IMR-90 (cell line): Measurements from ENCODE around the gene WDR3. TPM values are rescaled to one million over a fixed set of nuclear protein-coding genes. Genes with fewer than 3 reads are reported as not detected.

Experiments
- ATAC-seq: fragments of 200-7000 bp; cut with Tn5 transposase; 2 replicates; pipeline ENCODE4 v1.9.1; 2020; ENCODE audit warnings: low read depth, mild to moderate bottlenecking, moderate library complexity
- BruUV-seq: library from RNA; stranded (reverse); fragments of 400-500 nt; replicated peaks from 2 replicates; lab custom pipeline; 2021; lab: Mats Ljungman, UMichigan
- CTCF ChIA-PET: fragments of 300-600 bp; formaldehyde crosslinking; extraction: SDS; loops from one replicate; lab custom pipeline; 2021; ENCODE audit warnings: antibody characterized with exemption; lab: Yijun Ruan, JAX
- POLR2A ChIA-PET: fragments of 300-600 bp; sonication (Branson Sonifier 250); formaldehyde crosslinking; loops from one replicate; lab custom pipeline; 2022; ENCODE audit warnings: antibody characterized with exemption; ENCODE audit not compliant: unreplicated experiment; lab: Charles Lee
- DNase-seq: peaks from one replicate; pipeline ENCODE4 v3.0.0; 2013
- H2AFZ ChIP-seq: replicated peaks from 2 replicates; pipeline ENCODE3; 2013; ENCODE audit warnings: low read length, mild to moderate bottlenecking; ENCODE audit not compliant: poor library complexity
- H2AK5ac ChIP-seq: 2 replicates; pipeline ENCODE4 v1.6.1; 2013; ENCODE audit warnings: low read depth, low read length, inconsistent platforms
- H2AK9ac ChIP-seq: replicated peaks from 2 replicates; pipeline ENCODE3; 2013; ENCODE audit warnings: mild to moderate bottlenecking, low read depth, low read length, moderate library complexity; ENCODE audit not compliant: poor library complexity
- H2BK120ac ChIP-seq: 2 replicates; pipeline ENCODE4 v1.6.1; 2013; ENCODE audit warnings: low read depth, low read length, inconsistent platforms
- H2BK15ac ChIP-seq: 3 replicates; pipeline ENCODE4 v1.6.1; 2013; ENCODE audit warnings: low read depth, low read length, inconsistent platforms
- H2BK20ac ChIP-seq: 2 replicates; pipeline ENCODE4 v1.6.1; 2013; ENCODE audit warnings: low read depth, mild to moderate bottlenecking, inconsistent platforms, low read length, moderate library complexity
- H2BK5ac ChIP-seq: 2 replicates; pipeline ENCODE4 v1.6.1; 2013; ENCODE audit warnings: mild to moderate bottlenecking, low read depth, low read length, inconsistent platforms; ENCODE audit not compliant: poor library complexity, severe bottlenecking
- H3K14ac ChIP-seq: replicated peaks from 2 replicates; pipeline ENCODE4 v1.6.1; 2013; ENCODE audit warnings: low read depth, low read length, inconsistent platforms
- H3K18ac ChIP-seq: 2 replicates; pipeline ENCODE4 v1.6.1; 2013; ENCODE audit warnings: low read depth, low read length, control low read depth
- H3K23ac ChIP-seq: 2 replicates; pipeline ENCODE4 v1.6.1; 2013; ENCODE audit warnings: low read depth, low read length, inconsistent platforms
- H3K27ac ChIP-seq: 2 replicates; pipeline ENCODE4 v1.5.1; 2013; ENCODE audit warnings: mild to moderate bottlenecking, control low read depth, low read length; ENCODE audit not compliant: insufficient read depth
- H3K27me3 ChIP-seq: 2 replicates; pipeline ENCODE4 v1.6.1; 2013; ENCODE audit warnings: low read length; ENCODE audit not compliant: control insufficient read depth, insufficient read depth
- H3K36me3 ChIP-seq: 2 replicates; pipeline ENCODE4 v1.6.1; 2013; ENCODE audit warnings: low read length, mixed read lengths; ENCODE audit not compliant: control insufficient read depth, insufficient read depth
- H3K4ac ChIP-seq: 2 replicates; pipeline ENCODE4 v1.6.1; 2013; ENCODE audit warnings: low read depth, low read length, inconsistent platforms
- H3K4me1 ChIP-seq: 2 replicates; pipeline ENCODE4 v1.6.1; 2013; ENCODE audit warnings: low read length, mixed read lengths; ENCODE audit not compliant: control insufficient read depth, insufficient read depth
- H3K4me2 ChIP-seq: 2 replicates; pipeline ENCODE4 v1.6.1; 2013; ENCODE audit warnings: low read depth, mild to moderate bottlenecking, control low read depth, low read length, moderate library complexity
- H3K4me3 ChIP-seq: 2 replicates; pipeline ENCODE4 v1.5.1; 2013; ENCODE audit warnings: low read depth, mild to moderate bottlenecking, control low read depth, low read length, moderate library complexity; ENCODE audit not compliant: insufficient read depth
- H3K56ac ChIP-seq: 2 replicates; pipeline ENCODE4 v1.6.1; 2013; ENCODE audit warnings: low read length, inconsistent platforms; ENCODE audit not compliant: insufficient read depth; ENCODE audit errors: extremely low read depth
- H3K79me1 ChIP-seq, 2 experiments: 2 replicates each; pipeline ENCODE4 v1.6.1; 2013; ENCODE audit warnings: low read length in 2 of 2, inconsistent platforms in 1 of 2, low read depth in 1 of 2
- H3K9ac ChIP-seq: 2 replicates; pipeline ENCODE4 v1.6.1; 2013; ENCODE audit warnings: low read depth, low read length, control low read depth
- H3K9me1 ChIP-seq: 2 replicates; pipeline ENCODE4 v1.6.1; 2013; ENCODE audit warnings: low read length, inconsistent platforms; ENCODE audit not compliant: insufficient read depth
- H3K9me3 ChIP-seq: 2 replicates; pipeline ENCODE4 v1.6.1; 2013; ENCODE audit warnings: low read length; ENCODE audit not compliant: control insufficient read depth, insufficient read depth
- H4K20me1 ChIP-seq: 2 replicates; pipeline ENCODE4 v1.6.1; 2013; ENCODE audit warnings: low read length, inconsistent platforms; ENCODE audit not compliant: insufficient read depth
- H4K5ac ChIP-seq: 2 replicates; pipeline ENCODE4 v1.6.1; 2013; ENCODE audit warnings: mild to moderate bottlenecking, low read depth, low read length, control low read depth
- H4K8ac ChIP-seq, 2 experiments: 2 replicates each; pipeline ENCODE4 v1.6.1; 2013; ENCODE audit warnings: low read depth in 2 of 2, low read length in 2 of 2, control low read depth in 1 of 2, inconsistent platforms in 1 of 2
- H4K91ac ChIP-seq: 2 replicates; pipeline ENCODE4 v1.6.1; 2013; ENCODE audit warnings: low read depth, low read length, inconsistent platforms; ENCODE audit not compliant: insufficient read depth
- BHLHE40 ChIP-seq: fragments of 150-350 bp; IDR thresholded peaks from 2 replicates; pipeline ENCODE4 v1.6.1; 2016; ENCODE audit warnings: mild to moderate bottlenecking, low read depth, low read length
- FOS ChIP-seq: fragments of 150-350 bp; IDR thresholded peaks from 2 replicates; pipeline ENCODE4 v1.6.1; 2016; ENCODE audit warnings: low read depth, low read length
- NFE2L2 ChIP-seq: fragments of 150-350 bp; IDR thresholded peaks from 2 replicates; pipeline ENCODE4 v1.6.1; 2016; ENCODE audit warnings: low read depth, mild to moderate bottlenecking, low read length
- POLR2A ChIP-seq: IDR thresholded peaks from 2 replicates; pipeline ENCODE4 v1.6.1; 2012; ENCODE audit warnings: mild to moderate bottlenecking, low read depth, low read length
- RAD21 ChIP-seq: IDR thresholded peaks from 2 replicates; pipeline ENCODE4 v1.6.1; 2012; ENCODE audit warnings: low read length, improper control_type of control experiment
- RCOR1 ChIP-seq: IDR thresholded peaks from 2 replicates; pipeline ENCODE4 v1.6.1; 2012; ENCODE audit warnings: mild to moderate bottlenecking, low read length, improper control_type of control experiment; ENCODE audit not compliant: insufficient replicate concordance
- RFX5 ChIP-seq: IDR thresholded peaks from 2 replicates; pipeline ENCODE4 v1.8.0; 2012; ENCODE audit warnings: low read depth, mild to moderate bottlenecking, low read length, moderate library complexity
- WGBS, 2 experiments: methylation state at CpG; one replicate each; pipeline versions ENCODE4 v1.1.5 to v1.1.7; 2013; ENCODE audit warnings: missing lambda C conversion rate in 2 of 2; ENCODE audit not compliant: insufficient read length in 1 of 2; ENCODE audit errors: extremely low coverage in 2 of 2; 5-methylcytosine and 5-hydroxymethylcytosine counted together
- dilution Hi-C: fragments of 300-500 bp; cut with HindIII; formaldehyde crosslinking; loops from one replicate; pipeline ENCODE4 v1.14.3; 2018; ENCODE audit warnings: low sequenced_read_pairs; ENCODE audit not compliant: unreplicated experiment
- in situ Hi-C: fragments of 300-500 bp; cut with MboI; formaldehyde crosslinking; loops from 3 replicates; pipeline ENCODE4 v1.14.3; 2019; ENCODE audit warnings: low sequenced_read_pairs, inconsistent platforms, mixed read lengths
- intact Hi-C: fragments of 100-400 bp; cut with micrococcal nuclease; formaldehyde crosslinking; loops from 2 replicates; pipeline ENCODE4 v1.10.0; 2022
- polyA plus RNA-seq, 3 experiments: library from polyadenylated mRNA; depleted of rRNA; stranded (reverse); fragments of >200 nt; gene quantifications; 2 replicates each; pipeline ENCODE4 v1.2.3, GENCODE V29; 2012; ENCODE audit warnings: low replicate concordance in 1 of 3
- total RNA-seq: library from RNA; depleted of rRNA; stranded (reverse); fragments of >200 nt; gene quantifications from 2 replicates; pipeline ENCODE4 v1.2.3, GENCODE V29; 2012
- TF ChIP-seq, protein P1 (sequence below): conservative IDR thresholded peaks from 2 replicates; pipeline ENCODE4 v1.5.1; 2012; ENCODE audit warnings: mild to moderate bottlenecking, low read depth, low read length, improper control_type of control experiment

WDR3 gene
- total and polyA plus RNA-seq, 2 of the 4 experiments (the other 2 are of a cell fraction) = 16.7 to 88.5 TPM

DNA sequence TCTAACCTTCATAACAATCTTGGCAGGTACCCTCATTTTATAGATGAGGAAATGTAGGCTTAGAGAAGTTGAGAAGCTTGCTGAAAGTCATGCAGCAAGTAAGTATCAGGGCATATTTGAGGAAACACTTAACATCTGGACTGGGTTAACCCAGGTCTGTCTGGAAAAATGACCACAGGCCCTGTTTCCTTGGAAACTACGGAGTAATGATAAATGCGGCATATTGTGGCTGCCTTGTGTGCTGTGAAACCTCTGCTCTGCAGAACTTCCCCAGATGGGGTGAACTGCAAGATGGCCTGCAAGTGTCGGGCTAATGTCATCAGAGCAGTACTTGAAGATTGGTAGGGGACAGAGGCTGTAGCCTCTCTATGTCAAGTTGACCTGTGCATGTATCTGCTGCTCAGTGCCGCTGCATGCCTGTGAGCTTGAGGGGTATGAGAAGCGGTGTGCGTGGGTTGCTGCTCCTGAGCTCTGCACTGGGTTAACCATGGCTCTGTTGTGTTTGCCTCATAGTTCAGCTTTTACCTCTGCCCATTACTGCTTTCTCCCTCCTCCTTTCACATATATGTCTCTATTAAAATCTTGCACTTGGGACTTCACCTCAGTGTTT lies 83.1 kb downstream of the WDR3 start:
- CTCF ChIA-PET = no interaction called here
- Histone ChIP-seq H2AK9ac (no peak overlapping the region), H4K8ac (no peak overlapping the region), H2AFZ (no peak overlapping the region), H3K4ac (no peak overlapping the region), H2AK5ac (no peak overlapping the region), H2BK15ac (no peak overlapping the region), H3K9me1 (no peaks in the 10 kb centered on the region), H3K4me3 (no peak overlapping the region), H3K18ac (no peak overlapping the region), H3K56ac (no peak overlapping the region), H2BK120ac (no peak overlapping the region), H3K79me1 (no peaks in the 10 kb centered on the region), H3K27ac (no peak overlapping the region), H3K9ac (no peak overlapping the region), H3K27me3 (peaks cover 2% of the 10 kb centered on the region; the same call in 1 of the 2 replicates), H3K23ac (no peak overlapping the region), H3K36me3 (no peaks in the 10 kb centered on the region), H4K20me1 (no peaks in the 10 kb centered on the region), H3K14ac (no peak overlapping the region), H3K9me3 (no peaks in the 10 kb centered on the region), H2BK5ac (no peak overlapping the region), H4K91ac (no peak overlapping the region), H3K4me2 (no peak overlapping the region), H3K4me1 (no peaks in the 10 kb centered on the region), H2BK20ac (no peak overlapping the region), H4K5ac (no peak overlapping the region)
- in situ Hi-C loops (no loop called here), dilution Hi-C loops (no loop called here), intact Hi-C loops (no loop called here)
- no peak for DNase-seq
- no TSS peak for BruUV-seq
- TF ChIP-seq BHLHE40 = no peak
- no peak for TF ChIP-seq RAD21
- no peak for TF ChIP-seq NFE2L2
- no peak for TF ChIP-seq FOS
- TF ChIP-seq, protein P1, sequence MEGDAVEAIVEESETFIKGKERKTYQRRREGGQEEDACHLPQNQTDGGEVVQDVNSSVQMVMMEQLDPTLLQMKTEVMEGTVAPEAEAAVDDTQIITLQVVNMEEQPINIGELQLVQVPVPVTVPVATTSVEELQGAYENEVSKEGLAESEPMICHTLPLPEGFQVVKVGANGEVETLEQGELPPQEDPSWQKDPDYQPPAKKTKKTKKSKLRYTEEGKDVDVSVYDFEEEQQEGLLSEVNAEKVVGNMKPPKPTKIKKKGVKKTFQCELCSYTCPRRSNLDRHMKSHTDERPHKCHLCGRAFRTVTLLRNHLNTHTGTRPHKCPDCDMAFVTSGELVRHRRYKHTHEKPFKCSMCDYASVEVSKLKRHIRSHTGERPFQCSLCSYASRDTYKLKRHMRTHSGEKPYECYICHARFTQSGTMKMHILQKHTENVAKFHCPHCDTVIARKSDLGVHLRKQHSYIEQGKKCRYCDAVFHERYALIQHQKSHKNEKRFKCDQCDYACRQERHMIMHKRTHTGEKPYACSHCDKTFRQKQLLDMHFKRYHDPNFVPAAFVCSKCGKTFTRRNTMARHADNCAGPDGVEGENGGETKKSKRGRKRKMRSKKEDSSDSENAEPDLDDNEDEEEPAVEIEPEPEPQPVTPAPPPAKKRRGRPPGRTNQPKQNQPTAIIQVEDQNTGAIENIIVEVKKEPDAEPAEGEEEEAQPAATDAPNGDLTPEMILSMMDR = no peak
- TF ChIP-seq RFX5 = no peak
- TF ChIP-seq RCOR1 = no peak
- no peak for TF ChIP-seq POLR2A
- ATAC-seq = no peak
- WGBS, 2 experiments = no CpG with 5 or more reads among the region's 6 CpGs
- POLR2A ChIA-PET = interaction anchor here (0.7 kb wide), 1 partner anchor 1065 kb away, joined by 4 read pairs; no protein-coding TSS in a partner anchor
